HEK293T (cell line): Measurements from ENCODE around the gene IFIT1.

Experiments
- CTCF ChIA-PET: fragments of 350-600 bp; formaldehyde crosslinking; extraction: SDS; loops from one replicate; lab custom pipeline; 2021; ENCODE audit warnings: antibody characterized with exemption, inconsistent platforms; lab: Yijun Ruan, JAX
- POLR2A ChIA-PET: fragments of 350-600 bp; formaldehyde crosslinking; extraction: SDS; loops from one replicate; lab custom pipeline; 2020; ENCODE audit warnings: antibody characterized with exemption, inconsistent platforms; lab: Yijun Ruan, JAX
- DNase-seq: peaks from one replicate; pipeline ENCODE4 v3.0.0; 2012; ENCODE audit warnings: mixed read lengths; ENCODE audit errors: extremely low spot score
- ARNT ChIP-seq: fragments of 450-650 bp; IDR thresholded peaks from 2 replicates; pipeline ENCODE4 v1.6.1; 2017; ENCODE audit warnings: mild to moderate bottlenecking
- BHLHE40 ChIP-seq: fragments of 450-650 bp; IDR thresholded peaks from 2 replicates; pipeline ENCODE4 v1.6.1; 2016; ENCODE audit warnings: mild to moderate bottlenecking, moderate library complexity, borderline replicate concordance
- CTBP1 ChIP-seq: fragments of 450-650 bp; IDR thresholded peaks from 2 replicates; pipeline ENCODE4 v1.6.1; 2016; ENCODE audit warnings: borderline replicate concordance
- ELF4 ChIP-seq: fragments of 450-650 bp; IDR thresholded peaks from 2 replicates; pipeline ENCODE4 v1.6.1; 2017; ENCODE audit warnings: antibody characterized with exemption
- FOXA1 ChIP-seq: fragments of 450-650 bp; IDR thresholded peaks from 2 replicates; pipeline ENCODE4 v1.6.1; 2016; ENCODE audit warnings: mild to moderate bottlenecking
- FOXK2 ChIP-seq: fragments of 450-650 bp; IDR thresholded peaks from 2 replicates; pipeline ENCODE4 v1.6.1; 2016; ENCODE audit warnings: mild to moderate bottlenecking
- FOXM1 ChIP-seq: fragments of 450-650 bp; IDR thresholded peaks from 2 replicates; pipeline ENCODE4 v1.6.1; 2017; ENCODE audit warnings: mild to moderate bottlenecking, borderline replicate concordance
- HDGF ChIP-seq: fragments of 450-650 bp; IDR thresholded peaks from 2 replicates; pipeline ENCODE4 v1.6.1; 2017; ENCODE audit warnings: antibody characterized with exemption, borderline replicate concordance
- L3MBTL2 ChIP-seq: fragments of 450-650 bp; conservative IDR thresholded peaks from 2 replicates; pipeline ENCODE4 v1.6.1; 2016; ENCODE audit warnings: mild to moderate bottlenecking
- LEF1 ChIP-seq: fragments of 450-650 bp; IDR thresholded peaks from 2 replicates; pipeline ENCODE4 v1.6.1; 2017; ENCODE audit warnings: mild to moderate bottlenecking, borderline replicate concordance
- NFRKB ChIP-seq: fragments of 450-650 bp; IDR thresholded peaks from 2 replicates; pipeline ENCODE4 v1.6.1; 2016; ENCODE audit warnings: mild to moderate bottlenecking, moderate library complexity
- PKNOX1 ChIP-seq: fragments of 450-650 bp; IDR thresholded peaks from 2 replicates; pipeline ENCODE4 v1.6.1; 2016
- SP1 ChIP-seq: fragments of 450-650 bp; IDR thresholded peaks from 2 replicates; pipeline ENCODE4 v1.6.1; 2017
- SUZ12 ChIP-seq: fragments of 450-650 bp; IDR thresholded peaks from 2 replicates; pipeline ENCODE4 v1.6.1; 2016; ENCODE audit warnings: mild to moderate bottlenecking
- TARDBP ChIP-seq: fragments of 450-650 bp; IDR thresholded peaks from 2 replicates; pipeline ENCODE4 v1.6.1; 2016
- ZNF384 ChIP-seq: fragments of 450-650 bp; IDR thresholded peaks from 2 replicates; pipeline ENCODE4 v1.6.1; 2016

Gene IFIT1

GRCh38 chr10:89374713-89375141 lies 17.7 kb upstream of the IFIT1 start:
- TF ChIP-seq CTBP1 (no peak), ZNF384 (no peak), L3MBTL2 (no peak), NFRKB (no peak), TARDBP (no peak), LEF1 (no peak), FOXM1 (no peak), SP1 (no peak), SUZ12 (no peak), ARNT (no peak), BHLHE40 (no peak), FOXA1 (no peak), FOXK2 (no peak), HDGF (no peak), PKNOX1 (no peak), ELF4 (no peak)
- POLR2A ChIA-PET = interaction anchor here (1.1 kb wide), 1 partner anchor 17 kb away, joined by 6 read pairs; the partner anchor contains the start of gene IFIT1
- DNase-seq = no peak
- CTCF ChIA-PET = no interaction called here

- no peak for TF ChIP-seq L3MBTL2
- ChIA-PET CTCF (interaction anchor here (1.4 kb wide), 1 partner anchor 9 kb away, joined by 3 read pairs; no protein-coding TSS in a partner anchor), POLR2A (no interaction called here)
- peak; percentile 30 for DNase-seq
Observed at GRCh38 chr10:89377705-89378637, 14.5 kb upstream of the IFIT1 start, which contains the start of gene IFIT1B. Gene IFIT1B (plus strand): TSS chr10:89378056. CDS start chr10:89378136, 80 bp downstream.

GRCh38 chr10:89379103-89379502 lies 13.3 kb upstream of the IFIT1 start:
- DNase-seq = no peak
- CTCF ChIA-PET = interaction anchor here (1.4 kb wide), 1 partner anchor 10 kb away, joined by 3 read pairs; no protein-coding TSS in a partner anchor
- POLR2A ChIA-PET = no interaction called here
- no peak for TF ChIP-seq CTBP1
- no peak for TF ChIP-seq NFRKB
- TF ChIP-seq SP1 = no peak
- no peak for TF ChIP-seq L3MBTL2
- TF ChIP-seq ZNF384 = no peak

GRCh38 chr10:89382757-89383156 lies 9.7 kb upstream of the IFIT1 start:
- TF ChIP-seq CTBP1 (no peak), L3MBTL2 (no peak), ELF4 (no peak), FOXK2 (no peak), FOXA1 (no peak), TARDBP (no peak), SP1 (no peak), SUZ12 (no peak), LEF1 (no peak), FOXM1 (no peak), PKNOX1 (no peak)
- CTCF ChIA-PET = no interaction called here
- no peak for DNase-seq
- POLR2A ChIA-PET = no interaction called here

GRCh38 chr10:89384474-89385340 lies 7.7 kb upstream of the IFIT1 start:
- CTCF ChIA-PET = no interaction called here
- POLR2A ChIA-PET = no interaction called here
- no peak for DNase-seq
- TF ChIP-seq BHLHE40 (no peak), FOXK2 (no peak)

- no peak for DNase-seq
- ChIA-PET CTCF (interaction anchor here (0.9 kb wide), 1 partner anchor 146 kb away, joined by 8 read pairs; the partner anchor contains the start of gene SLC16A12), POLR2A (no interaction called here)
- TF ChIP-seq ELF4 (no peak), FOXA1 (no peak), CTBP1 (no peak), TARDBP (no peak), FOXK2 (no peak), ZNF384 (no peak), L3MBTL2 (no peak), SUZ12 (no peak), FOXM1 (no peak), NFRKB (no peak), HDGF (no peak)
Observed at GRCh38 chr10:89388806-89389205, 3.6 kb upstream of the IFIT1 start.
